SK-N-MC (cell line): ENCODE data around the gene MACROD2.

Experiments used
- EZH2 ChIP-seq: fragments of 200-600 bp; sonication (generic); IDR thresholded peaks from one replicate; pipeline ENCODE4 v1.6.1; 2017; ENCODE audit warnings: antibody characterized with exemption
- POLR2AphosphoS5 ChIP-seq: IDR thresholded peaks from 2 replicates; pipeline ENCODE4 v1.6.1; 2012; ENCODE audit warnings: mild to moderate bottlenecking, low read depth, low read length, borderline replicate concordance

GRCh38 chr20:14744723-14745122 is 749.4 kb downstream of the MACROD2 start:
- TF ChIP-seq EZH2 (no peak), POLR2AphosphoS5 (no peak)
